DOHH2 (cell line): ENCODE results near the gene TEPSIN.

Source experiments
- CTCF ChIP-seq: fragments of 200-600 bp; sonication (generic); IDR thresholded peaks from one replicate; pipeline ENCODE4 v1.5.1; 2014; ENCODE audit warnings: antibody characterized with exemption, mild to moderate bottlenecking, low read depth, low read length; ENCODE audit not compliant: poor library complexity, severe bottlenecking
- EZH2phosphoT487 ChIP-seq: fragments of 200-600 bp; sonication (generic); IDR thresholded peaks from 2 replicates; pipeline ENCODE4 v1.6.1; 2017; ENCODE audit warnings: borderline replicate concordance, mild to moderate bottlenecking, antibody characterized with exemption, low read length, moderate library complexity, mixed read lengths

DNA sequence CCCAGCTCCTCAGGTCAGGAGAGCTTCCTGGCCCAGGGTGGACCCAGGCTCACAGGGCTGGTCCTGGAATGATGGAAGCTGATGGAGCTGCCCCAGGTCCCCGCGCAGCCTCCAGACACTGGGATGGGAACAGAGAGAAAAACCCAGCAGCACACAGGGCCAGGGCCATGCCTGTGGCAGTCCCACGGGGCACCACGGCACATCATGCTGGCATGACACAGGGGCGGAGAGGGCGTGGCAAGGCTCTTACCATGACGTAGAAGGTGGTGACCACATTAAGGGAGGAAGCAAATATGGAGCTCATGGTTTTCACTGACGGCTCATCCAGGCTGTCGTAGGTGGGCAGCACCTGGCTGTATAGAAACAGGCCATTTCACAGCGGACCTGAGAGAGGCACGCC lies 37.9 kb upstream of the TEPSIN start:
- no peak for TF ChIP-seq CTCF
- TF ChIP-seq EZH2phosphoT487 = no peak
